Thymus (tissue), 11 donors: ENCODE measurements around the gene PCCA. TPM values are rescaled to one million over a fixed set of nuclear protein-coding genes. Genes with fewer than 3 reads are reported as not detected.
"Not testable (repeated sequence)": the region's sequence is repeated elsewhere in the genome, so short reads cannot be mapped to it uniquely, and the experiment has no call there.

ENCODE experiments used
- DNase-seq, 9 donors: peaks; one replicate each; pipeline ENCODE4 v3.0.0-alpha.2; 2013; ENCODE audit warnings: low spot score in 9 of 9, low read depth in 6 of 9, missing footprints in 1 of 9
- H3K27ac ChIP-seq, 2 donors: one replicate each; pipeline ENCODE4 v1.5.1; 2013; ENCODE audit warnings: control low read depth in 1 of 2, low read depth in 1 of 2, low read length in 1 of 2, mild to moderate bottlenecking in 1 of 2, moderate library complexity in 1 of 2
- H3K27me3 ChIP-seq, 2 donors: one replicate each; pipeline ENCODE4 v1.5.1; 2013; ENCODE audit warnings: low read length in 1 of 2; ENCODE audit not compliant: control insufficient read depth in 2 of 2, insufficient read depth in 1 of 2
- H3K36me3 ChIP-seq, 2 donors: one replicate each; pipeline ENCODE4 v1.5.1; 2013; ENCODE audit warnings: low read length in 1 of 2, mild to moderate bottlenecking in 1 of 2, moderate library complexity in 1 of 2; ENCODE audit not compliant: control insufficient read depth in 2 of 2, insufficient read depth in 2 of 2
- H3K4me1 ChIP-seq, 2 donors: one replicate each; pipeline ENCODE4 v1.5.1; 2013; ENCODE audit warnings: low read length in 2 of 2; ENCODE audit not compliant: control insufficient read depth in 2 of 2, insufficient read depth in 2 of 2
- H3K4me3 ChIP-seq, 2 donors: one replicate each; pipeline ENCODE4 v1.5.1; 2013; ENCODE audit warnings: low read length in 2 of 2, control low read depth in 1 of 2, mild to moderate bottlenecking in 1 of 2
- H3K9me3 ChIP-seq, 2 donors: one replicate each; pipeline ENCODE4 v1.5.1; 2013; ENCODE audit warnings: low read length in 1 of 2, mild to moderate bottlenecking in 1 of 2; ENCODE audit not compliant: control insufficient read depth in 2 of 2, insufficient read depth in 1 of 2
- WGBS: extraction: QIAGEN DNeasy Blood & Tissue Kit; methylation state at CpG from one replicate; pipeline ENCODE4 v1.1.7; 2013; 5-methylcytosine and 5-hydroxymethylcytosine counted together
- polyA plus RNA-seq: library from polyadenylated mRNA; stranded (reverse); fragments of 200-250 nt; gene quantifications from one replicate; pipeline ENCODE4 v1.2.3, GENCODE V29; 2013
- total RNA-seq: library from RNA; stranded (reverse); fragments of 120-200 nt; gene quantifications from one replicate; pipeline ENCODE4 v1.2.4, GENCODE V29; 2013
- donor health status: healthy.

PCCA gene
- total and polyA plus RNA-seq, 2 donors: 17.9 to 18.2 TPM

DNA sequence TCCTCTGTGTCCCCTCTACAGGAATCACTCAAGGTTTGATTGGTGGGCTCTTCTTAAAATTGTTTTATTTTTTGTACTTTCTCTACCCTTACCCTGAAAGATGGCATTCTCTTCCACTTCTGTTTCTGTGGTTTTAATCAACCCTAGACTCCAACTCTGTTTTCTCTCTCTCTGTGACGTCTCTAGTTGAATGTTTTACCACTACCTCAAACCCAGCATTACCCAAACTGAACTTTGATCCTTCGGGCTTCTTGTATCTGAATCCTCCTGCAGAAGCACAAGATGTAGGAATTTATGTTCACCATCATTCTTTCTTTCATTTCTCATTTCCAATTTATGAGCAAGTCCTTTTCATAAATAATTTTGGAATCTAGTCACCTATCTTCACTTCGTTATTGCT lies 39.9 kb downstream of the PCCA start:
- WGBS: 73% methylated on average over 3 of the region's 3 CpGs
- Histone ChIP-seq H3K36me3 (no peaks in the 10 kb centered on the region), H3K4me1 (peaks cover 0 to 5% of the 10 kb centered on the region in 2 donors), H3K4me3 (no peak overlapping the region), H3K27me3 (no peaks in the 10 kb centered on the region), H3K9me3 (no peaks in the 10 kb centered on the region), H3K27ac (no peak overlapping the region)
- DNase-seq: peak in 1 of 9 donors; percentile 49

DNA sequence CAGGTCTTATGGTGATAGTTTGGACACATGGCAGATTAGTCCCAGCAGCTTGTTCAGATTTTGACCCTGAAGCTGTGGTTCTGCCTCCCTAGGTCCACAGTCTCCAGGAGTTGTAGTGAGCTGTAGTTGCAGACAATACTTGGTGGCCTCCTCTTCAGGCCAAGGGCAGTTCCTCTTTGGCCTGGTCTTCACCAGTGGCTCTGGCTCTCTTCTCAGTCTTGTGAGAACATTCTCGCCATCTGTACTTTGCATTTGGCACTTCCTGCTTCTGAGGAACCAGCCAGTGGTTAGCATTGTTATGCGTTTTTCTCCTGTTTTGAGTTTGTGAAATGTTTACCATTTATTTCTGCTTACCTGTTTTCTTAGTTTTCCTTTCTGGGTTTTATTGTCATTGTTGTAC lies 40.7 kb downstream of the PCCA start:
- no peaks in the 10 kb centered on the region for H3K9me3 ChIP-seq
- 51% methylated on average over 2 of the region's 2 CpGs for WGBS
- peaks cover 0 to 5% of the 10 kb centered on the region in 2 donors for H3K4me1 ChIP-seq
- H3K27ac ChIP-seq: no peak overlapping the region
- H3K27me3 ChIP-seq: no peaks in the 10 kb centered on the region
- no peak overlapping the region for H3K4me3 ChIP-seq
- peak in 2 of 9 donors; percentile 8 to 38 for DNase-seq
- H3K36me3 ChIP-seq: no peaks in the 10 kb centered on the region

- Histone ChIP-seq H3K27me3 (no peaks in the 10 kb centered on the region), H3K9me3 (no peaks in the 10 kb centered on the region), H3K4me1 (peaks cover 0 to 5% of the 10 kb centered on the region in 2 donors), H3K27ac (no peak overlapping the region), H3K36me3 (no peaks in the 10 kb centered on the region), H3K4me3 (no peak overlapping the region)
- WGBS: 82% methylated on average over 1 of the region's 1 CpG
- no peak for DNase-seq
Measured at GRCh38 chr13:100130092-100130491, 41.2 kb downstream of the PCCA start.

GRCh38 chr13:100130930-100131511 lies 42.1 kb downstream of the PCCA start:
- Histone ChIP-seq H3K4me3 (no peak overlapping the region), H3K36me3 (no peaks in the 10 kb centered on the region), H3K4me1 (peaks cover 0 to 5% of the 10 kb centered on the region in 2 donors), H3K9me3 (no peaks in the 10 kb centered on the region), H3K27ac (no peak overlapping the region), H3K27me3 (no peaks in the 10 kb centered on the region)
- 98% methylated on average over 6 of the region's 6 CpGs for WGBS
- no peak for DNase-seq

- WGBS: 80% methylated on average over 3 of the region's 3 CpGs
- peaks cover 0 to 5% of the 10 kb centered on the region in 2 donors for H3K4me1 ChIP-seq
- no peak for DNase-seq
- H3K9me3 ChIP-seq: no peaks in the 10 kb centered on the region
- H3K4me3 ChIP-seq: no peak overlapping the region
- no peaks in the 10 kb centered on the region for H3K27me3 ChIP-seq
- H3K36me3 ChIP-seq: no peaks in the 10 kb centered on the region
- no peak overlapping the region for H3K27ac ChIP-seq
Measured at GRCh38 chr13:100131863-100132574, 43.1 kb downstream of the PCCA start.

- Histone ChIP-seq H3K9me3 (no peaks in the 10 kb centered on the region), H3K27me3 (no peaks in the 10 kb centered on the region), H3K4me1 (no peaks in the 10 kb centered on the region), H3K27ac (no peak overlapping the region), H3K4me3 (no peak overlapping the region), H3K36me3 (no peaks in the 10 kb centered on the region)
- WGBS: 97% methylated on average over 1 of the region's 1 CpG
- peak in 1 of 9 donors; percentile 10 for DNase-seq
Measured at GRCh38 chr13:100138859-100139491, 50.1 kb downstream of the PCCA start.

- no peak overlapping the region for H3K4me3 ChIP-seq
- WGBS: 95% methylated on average over 1 of the region's 1 CpG
- no peaks in the 10 kb centered on the region for H3K9me3 ChIP-seq
- no peak for DNase-seq
- H3K27me3 ChIP-seq: no peaks in the 10 kb centered on the region
- H3K27ac ChIP-seq: no peak overlapping the region
- H3K4me1 ChIP-seq: no peaks in the 10 kb centered on the region
- H3K36me3 ChIP-seq: no peaks in the 10 kb centered on the region
Measured at GRCh38 chr13:100139817-100140216, 50.9 kb downstream of the PCCA start.

DNA sequence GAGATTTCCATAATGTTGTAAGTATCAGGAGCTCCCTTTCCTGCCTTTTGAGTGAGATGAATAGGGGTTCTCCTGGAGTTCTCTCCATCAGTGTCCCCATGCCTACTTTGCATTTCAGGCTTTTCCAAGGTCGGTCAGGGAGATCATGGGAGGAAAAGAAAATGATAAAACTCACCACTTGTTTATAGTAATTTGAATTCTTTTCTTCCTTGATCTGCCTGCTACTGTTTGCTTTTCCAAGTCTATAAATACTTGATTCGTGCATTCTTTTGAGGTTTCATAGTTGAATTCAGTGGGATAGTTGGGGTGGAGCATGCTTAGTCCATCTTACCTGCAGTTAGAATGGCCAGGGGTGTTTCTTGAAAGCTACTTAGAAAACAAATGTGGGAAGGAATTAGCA lies 51.5 kb downstream of the PCCA start:
- Histone ChIP-seq H3K9me3 (no peaks in the 10 kb centered on the region), H3K4me3 (no peak overlapping the region), H3K36me3 (no peaks in the 10 kb centered on the region), H3K4me1 (no peaks in the 10 kb centered on the region), H3K27me3 (no peaks in the 10 kb centered on the region), H3K27ac (no peak overlapping the region)
- 96% methylated on average over 2 of the region's 2 CpGs for WGBS
- DNase-seq: no peak

GRCh38 chr13:100141461-100141961 lies 52.6 kb downstream of the PCCA start:
- H3K4me3 ChIP-seq, H3K27me3 ChIP-seq, H3K36me3 ChIP-seq: not testable (repeated sequence)

More at GRCh38 chr13:100141461-100141961, 52.6 kb downstream of the PCCA start:
- not testable (repeated sequence) for DNase-seq, H3K4me1 ChIP-seq, H3K9me3 ChIP-seq, H3K27ac ChIP-seq
- 90% methylated on average over 5 of the region's 5 CpGs for WGBS
